GM19025 (cell line): ENCODE measurements around the gene GMFB.

ENCODE experiments used
- ATAC-seq: cut with Tn5 transposase; IDR thresholded peaks from one replicate; pipeline ENCODE4 v1.9.1; 2021; ENCODE audit warnings: mild to moderate bottlenecking, low read depth, moderate library complexity; ENCODE audit not compliant: unreplicated experiment

GMFB gene

GRCh38 chr14:54488646-54489317 lies at the start of gene GMFB:
TSS of gene GMFB (minus strand) at chr14:54488980. CDS start at chr14:54488927, 53 bp downstream.
- ATAC-seq: peak; percentile 92

GRCh38 chr14:54538055-54538454 lies 49.3 kb upstream of the GMFB start:
- no peak for ATAC-seq

GRCh38 chr14:54537651-54538050 lies 48.9 kb upstream of the GMFB start:
- no peak for ATAC-seq

DNA sequence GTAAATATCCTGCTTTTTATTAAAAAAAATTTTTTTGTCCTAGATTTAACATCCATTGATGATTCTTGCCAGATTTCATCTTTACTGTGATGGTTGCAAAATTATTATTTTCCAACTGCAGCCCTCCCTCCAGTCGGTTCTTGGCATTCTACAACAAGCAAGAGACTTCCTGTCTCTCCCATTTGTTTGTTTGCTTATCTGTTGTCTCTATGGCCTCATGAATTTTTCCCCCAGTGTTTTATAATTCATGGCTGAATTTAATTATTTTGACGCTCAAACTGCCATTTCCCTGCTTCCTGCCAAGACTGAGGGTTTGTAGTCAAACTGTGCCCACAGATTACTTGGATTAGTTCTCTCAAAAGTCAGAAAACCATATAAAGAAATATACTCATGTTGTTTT lies 46.9 kb upstream of the GMFB start:
- no peak for ATAC-seq

DNA sequence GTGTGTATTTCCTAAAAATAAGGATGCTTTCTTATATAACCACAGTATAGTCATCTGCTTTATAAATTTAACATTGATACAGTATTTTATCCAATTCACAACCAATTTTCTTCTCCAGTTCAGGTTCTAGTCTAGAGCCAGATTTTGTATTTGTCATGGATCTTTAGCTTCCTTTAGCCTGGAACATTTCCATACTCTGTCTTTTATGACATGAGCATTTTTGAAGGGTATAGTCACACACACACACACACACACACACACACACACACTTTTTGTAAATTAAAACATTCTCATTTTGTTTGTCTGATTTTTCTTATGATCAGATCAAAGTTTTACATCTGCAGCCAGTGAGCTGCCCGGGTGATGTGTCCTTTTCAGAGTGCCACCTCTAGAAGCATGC lies 46.3 kb upstream of the GMFB start:
- ATAC-seq: no peak

GRCh38 chr14:54533100-54533499 lies 44.3 kb upstream of the GMFB start:
- no peak for ATAC-seq

- peak; percentile 77 for ATAC-seq
Observed at GRCh38 chr14:54532111-54533012, 43.6 kb upstream of the GMFB start.

DNA sequence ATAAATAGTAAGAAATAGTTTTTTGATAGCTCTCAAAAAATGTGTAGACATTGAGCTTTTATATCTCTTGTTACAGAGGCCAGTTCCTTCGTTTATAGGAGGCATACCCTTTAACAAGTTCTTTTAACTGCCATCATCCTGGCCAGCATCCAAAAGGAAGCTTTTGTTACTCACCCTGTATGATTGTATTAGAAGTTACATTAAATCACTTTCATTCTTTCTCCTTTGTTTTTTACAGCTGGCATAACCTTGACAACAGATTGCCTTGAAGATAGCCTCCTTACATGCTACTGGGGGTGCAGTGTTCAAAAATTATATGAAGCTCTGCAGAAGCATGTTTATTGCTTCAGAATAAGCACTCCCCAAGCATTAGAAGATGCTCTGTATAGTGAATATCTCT lies 41.0 kb upstream of the GMFB start:
- ATAC-seq: no peak

DNA sequence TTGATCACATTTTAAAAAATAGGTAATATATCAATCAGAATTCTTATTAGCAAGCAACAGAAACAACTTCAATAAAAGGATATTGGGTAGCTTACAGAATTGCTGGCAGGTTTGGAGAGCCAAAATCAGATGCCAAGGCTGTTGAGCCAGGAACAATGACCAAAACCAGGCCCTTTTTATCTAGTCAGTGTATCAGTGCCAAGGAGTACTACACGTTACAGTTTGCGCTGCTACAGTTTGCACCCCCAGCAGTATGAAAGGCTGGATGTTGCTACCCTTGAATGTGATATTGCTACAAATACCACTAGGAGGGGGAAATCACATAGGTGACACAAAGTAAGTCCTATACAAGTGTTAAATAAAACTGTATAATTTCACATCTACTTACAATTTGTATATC lies 40.2 kb upstream of the GMFB start:
- ATAC-seq: no peak

GRCh38 chr14:54524410-54524809 lies 35.6 kb upstream of the GMFB start:
- no peak for ATAC-seq

GRCh38 chr14:54516709-54517108 lies 27.9 kb upstream of the GMFB start:
- no peak for ATAC-seq

GRCh38 chr14:54515670-54516069 lies 26.9 kb upstream of the GMFB start:
- ATAC-seq: no peak

DNA sequence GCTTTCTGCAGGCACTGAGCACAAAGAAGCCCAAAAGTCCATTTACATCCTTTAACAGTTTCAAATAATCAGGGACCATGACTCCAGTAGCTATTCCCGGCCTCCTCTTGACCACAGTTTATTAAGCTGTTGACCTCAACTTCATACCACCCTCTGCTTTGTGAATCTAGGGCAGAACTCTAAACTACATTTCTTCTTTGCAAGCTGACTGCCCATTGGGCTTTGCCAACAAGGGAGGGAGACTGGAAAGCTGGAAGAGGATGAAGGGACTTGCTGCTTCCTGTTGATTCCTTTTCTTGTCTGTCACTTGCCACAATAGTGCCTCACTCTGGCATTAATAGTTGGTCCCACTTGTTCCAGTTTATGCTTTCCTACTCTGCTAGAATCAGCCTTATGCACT lies 23.6 kb upstream of the GMFB start:
- no peak for ATAC-seq

- peak; percentile 97 for ATAC-seq
Observed at GRCh38 chr14:54509546-54510501, 21.0 kb upstream of the GMFB start, which contains the start of gene CGRRF1. TSS of gene CGRRF1 (plus strand) at chr14:54509906. CDS start at chr14:54509960, 54 bp downstream.

DNA sequence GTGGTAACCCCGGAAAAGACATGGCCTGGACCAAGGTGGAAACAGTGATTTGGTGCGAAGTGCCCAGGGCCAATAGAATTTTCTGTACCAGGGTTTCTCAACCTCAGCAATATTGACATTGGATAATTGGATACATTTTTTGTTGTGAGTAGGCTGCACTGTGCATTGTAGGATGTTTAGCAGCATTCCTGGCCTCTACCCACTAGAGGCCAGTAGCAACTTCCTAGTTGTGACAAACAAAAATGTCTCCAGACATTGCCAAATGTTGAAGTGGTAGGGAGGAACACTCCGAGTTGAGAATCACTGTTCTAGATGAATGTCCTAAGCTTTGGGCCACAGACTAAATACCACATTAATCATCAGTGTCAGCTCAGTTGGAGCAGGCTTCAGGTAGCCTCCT lies 14.7 kb upstream of the GMFB start:
- ATAC-seq: no peak

GRCh38 chr14:54502602-54503001 lies 13.8 kb upstream of the GMFB start:
- no peak for ATAC-seq

DNA sequence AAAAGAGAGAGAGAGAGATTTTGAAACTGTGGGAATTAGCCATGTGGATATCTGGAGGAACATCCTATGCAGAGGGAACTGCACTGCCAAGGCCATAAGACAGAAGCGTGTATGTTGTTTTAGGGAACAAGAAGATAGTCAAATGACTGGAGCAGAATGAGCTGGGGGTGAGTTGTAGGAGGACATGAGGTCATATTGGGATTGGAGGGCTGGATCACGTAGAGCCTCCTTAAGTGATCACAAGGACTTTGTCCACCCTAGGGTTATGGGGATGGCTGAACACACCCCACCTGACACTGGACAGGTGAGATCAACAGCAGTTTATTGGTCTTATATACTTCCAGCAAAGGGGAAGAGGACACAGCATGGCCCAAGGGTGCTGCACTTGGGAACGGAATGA lies 12.7 kb upstream of the GMFB start:
- ATAC-seq: no peak

GRCh38 chr14:54500744-54501143 lies 12.0 kb upstream of the GMFB start:
- ATAC-seq: no peak

GRCh38 chr14:54498579-54498978 lies 9.8 kb upstream of the GMFB start:
- ATAC-seq: no peak

- ATAC-seq: no peak
Observed at GRCh38 chr14:54498095-54498531, 9.3 kb upstream of the GMFB start.

GRCh38 chr14:54497224-54497623 lies 8.4 kb upstream of the GMFB start:
- ATAC-seq: no peak
